GM12874 (cell line): ENCODE data around the gene SIGLEC9.

Experiments
- TF ChIP-seq, protein P1 (sequence below): IDR thresholded peaks from 2 replicates; pipeline ENCODE4 v1.5.1; 2011; ENCODE audit warnings: low read depth, mild to moderate bottlenecking, control low read depth, low read length, moderate library complexity; ENCODE audit not compliant: insufficient read depth

The SIGLEC9 gene

GRCh38 chr19:51097796-51098195, 26.9 kb upstream of the SIGLEC9 start:
- TF ChIP-seq, protein P1, sequence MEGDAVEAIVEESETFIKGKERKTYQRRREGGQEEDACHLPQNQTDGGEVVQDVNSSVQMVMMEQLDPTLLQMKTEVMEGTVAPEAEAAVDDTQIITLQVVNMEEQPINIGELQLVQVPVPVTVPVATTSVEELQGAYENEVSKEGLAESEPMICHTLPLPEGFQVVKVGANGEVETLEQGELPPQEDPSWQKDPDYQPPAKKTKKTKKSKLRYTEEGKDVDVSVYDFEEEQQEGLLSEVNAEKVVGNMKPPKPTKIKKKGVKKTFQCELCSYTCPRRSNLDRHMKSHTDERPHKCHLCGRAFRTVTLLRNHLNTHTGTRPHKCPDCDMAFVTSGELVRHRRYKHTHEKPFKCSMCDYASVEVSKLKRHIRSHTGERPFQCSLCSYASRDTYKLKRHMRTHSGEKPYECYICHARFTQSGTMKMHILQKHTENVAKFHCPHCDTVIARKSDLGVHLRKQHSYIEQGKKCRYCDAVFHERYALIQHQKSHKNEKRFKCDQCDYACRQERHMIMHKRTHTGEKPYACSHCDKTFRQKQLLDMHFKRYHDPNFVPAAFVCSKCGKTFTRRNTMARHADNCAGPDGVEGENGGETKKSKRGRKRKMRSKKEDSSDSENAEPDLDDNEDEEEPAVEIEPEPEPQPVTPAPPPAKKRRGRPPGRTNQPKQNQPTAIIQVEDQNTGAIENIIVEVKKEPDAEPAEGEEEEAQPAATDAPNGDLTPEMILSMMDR: no peak

DNA sequence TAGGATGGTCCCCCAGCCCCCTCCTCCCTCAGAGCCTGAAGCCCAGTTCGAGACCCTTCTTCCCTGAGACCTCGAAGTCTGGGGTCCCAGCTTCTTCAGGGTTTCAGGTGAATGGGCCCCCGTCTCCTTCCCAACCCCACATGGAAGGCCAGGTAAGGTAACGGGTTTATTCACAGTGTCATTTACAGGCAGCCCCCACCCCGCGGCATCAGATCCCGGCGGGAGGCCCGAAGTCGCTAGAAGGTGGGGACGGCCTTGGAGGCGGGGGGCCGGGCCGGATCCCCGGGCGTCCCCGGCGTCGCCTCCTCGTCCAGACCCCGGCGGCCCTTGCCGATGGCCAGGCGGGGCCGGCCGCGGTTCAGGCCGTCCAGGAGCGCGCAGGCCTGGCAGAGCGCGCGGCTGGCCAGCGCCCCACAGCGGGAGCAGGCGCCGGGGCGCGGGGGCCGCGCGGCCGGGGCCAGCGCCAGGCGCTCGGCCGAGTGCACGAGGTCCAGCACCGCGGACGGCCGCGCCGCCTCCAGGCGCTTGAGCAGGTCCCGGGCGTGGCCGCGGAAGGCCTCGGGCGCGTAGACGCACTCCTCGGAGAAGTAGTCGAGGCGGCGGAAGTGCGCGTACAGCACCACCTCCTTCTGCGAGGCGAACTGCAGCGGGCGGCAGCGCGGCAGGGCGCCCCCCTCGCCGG, 26.2 kb upstream of the SIGLEC9 start:
- TF ChIP-seq, protein P1: no peak

- TF ChIP-seq, protein P1: no peak
These were observed 25.7 kb upstream of the SIGLEC9 start for GRCh38 chr19:51099047-51099382.

DNA sequence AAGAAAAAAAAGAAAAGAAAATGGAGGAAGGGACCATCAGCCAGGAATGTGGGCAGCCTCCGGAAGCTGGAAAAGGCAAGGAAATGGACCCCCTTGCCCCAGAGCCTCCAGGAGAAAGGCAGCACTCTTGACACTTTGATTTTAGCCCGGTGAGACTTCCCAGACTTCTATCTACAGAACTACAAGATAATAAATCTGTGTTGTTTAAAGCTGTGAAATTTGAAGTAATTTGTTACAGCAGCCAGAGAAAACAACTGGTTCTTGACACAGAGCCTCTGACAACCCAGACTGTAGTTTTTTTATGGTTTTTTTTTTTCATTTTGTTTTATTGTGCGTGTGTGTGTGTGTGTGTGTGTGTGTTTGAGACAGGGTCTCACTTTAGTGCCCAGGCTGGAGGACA, 24.1 kb upstream of the SIGLEC9 start:
- TF ChIP-seq, protein P1: no peak

DNA sequence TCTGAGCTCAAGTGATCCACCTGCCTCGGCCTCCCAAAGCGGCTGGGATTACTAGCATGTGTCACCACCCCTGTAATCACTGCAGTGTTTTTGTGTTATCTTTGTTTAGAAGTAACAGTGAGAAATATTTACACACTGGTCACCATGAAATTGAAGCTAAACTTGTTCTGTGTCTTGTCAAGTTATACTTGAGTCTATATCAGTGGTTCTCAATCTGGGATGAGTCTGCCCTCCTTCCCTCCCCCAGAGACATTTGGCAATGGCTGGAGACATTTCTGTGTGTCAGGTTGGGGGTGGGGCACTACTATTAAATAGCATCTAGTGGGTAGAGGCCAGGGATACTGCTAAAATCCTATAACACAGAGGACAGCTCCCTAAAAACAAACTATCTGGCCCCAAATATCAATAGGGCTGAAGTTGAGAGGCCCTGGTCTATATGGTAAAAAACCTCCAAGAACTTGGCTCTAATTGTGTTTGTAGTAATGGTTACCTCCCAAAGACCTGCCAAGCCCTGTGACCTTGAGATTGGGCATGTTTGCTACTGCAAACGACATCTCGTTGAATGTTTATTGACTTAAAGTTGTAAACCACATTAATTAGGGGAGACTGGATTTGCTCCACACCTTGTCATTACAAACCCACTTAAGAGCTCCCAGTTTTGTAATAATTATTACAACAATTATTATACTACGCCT, 23.4 kb upstream of the SIGLEC9 start:
- TF ChIP-seq, protein P1: no peak

- TF ChIP-seq, protein P1: no peak
These were observed 21.7 kb upstream of the SIGLEC9 start for GRCh38 chr19:51102991-51103390.

DNA sequence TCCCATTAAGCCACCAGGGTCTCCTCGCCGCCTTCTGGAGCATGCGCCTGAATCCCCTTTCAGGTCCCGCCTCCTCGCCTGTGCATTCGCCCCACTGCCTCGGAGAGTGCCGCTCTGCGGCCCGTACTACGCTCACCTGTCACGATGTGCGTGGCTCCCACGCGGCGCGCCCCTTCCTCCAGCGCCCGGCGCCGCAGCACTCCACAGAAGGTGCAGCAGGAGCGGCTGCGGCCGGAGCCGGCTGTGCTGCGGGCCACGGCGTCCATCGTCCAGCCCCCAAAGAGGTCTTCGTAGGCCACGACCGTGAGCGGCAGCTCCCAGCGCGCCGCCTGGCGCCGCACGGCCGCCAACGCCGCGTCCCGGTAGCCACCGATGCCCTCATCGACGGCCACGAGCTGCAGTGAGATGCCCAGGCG, 20.8 kb upstream of the SIGLEC9 start:
- TF ChIP-seq, protein P1: no peak
